ENCODE results near the gene PTPN4. TPM values are rescaled to one million over a fixed set of nuclear protein-coding genes. Genes with fewer than 3 reads are reported as not detected.

Gene PTPN4
- total and polyA plus RNA-seq, 2 experiments from 2014 or later, result 19.8 to 24.3 TPM

- Histone ChIP-seq H3K27ac (peak overlapping the region; percentile 74), H3F3A (ENCODE audit: insufficient read depth) (peaks cover 32% of the 10 kb centered on the region), H3K9me3 (ENCODE audit: low read depth) (no peaks in the 10 kb centered on the region), H3K4me2 (ENCODE audit: unreplicated experiment) (peak overlapping the region; percentile 95), H3K36me3 (ENCODE audit: low read depth) (no peaks in the 10 kb centered on the region), H3K9me2 (ENCODE audit: insufficient read depth) (no peaks in the 10 kb centered on the region), H4K20me1 (ENCODE audit: insufficient read depth) (no peaks in the 10 kb centered on the region), H2AFZ (peak overlapping the region; percentile 96), H3K9ac (peak overlapping the region; percentile 89), H3K79me2 (ENCODE audit: insufficient read depth) (peaks cover 48% of the 10 kb centered on the region), H3K27me3 (replicated peaks; ENCODE audit: insufficient read depth) (no peaks in the 10 kb centered on the region), H3K4me3 (peak overlapping the region; percentile 96), H3K4me1 (ENCODE audit: insufficient read depth) (peaks cover 29% of the 10 kb centered on the region)
- peak; percentile 38 for DNase-seq
- WGBS, 2 experiments (ENCODE audit: low coverage in 1 of 2, low lambda C conversion rate in 2 of 2, missing lambda C conversion rate in 2 of 2), result 0 to 1% methylated on average over 23 to 36 of the region's 37 CpGs
- in situ Hi-C loops (cut with MboI), result no loop called here
- TF ChIP-seq EZH2phosphoT487 (IDR thresholded peaks at IDR 0.05; ENCODE audit: insufficient read depth, low read depth), result no peak
- TF ChIP-seq EZH2 (IDR thresholded peaks at IDR 0.05; ENCODE audit: insufficient read depth, poor library complexity, severe bottlenecking), result no peak
Measured at GRCh38 chr2:119760237-119760955, 674 bp downstream of the PTPN4 start.

DNA sequence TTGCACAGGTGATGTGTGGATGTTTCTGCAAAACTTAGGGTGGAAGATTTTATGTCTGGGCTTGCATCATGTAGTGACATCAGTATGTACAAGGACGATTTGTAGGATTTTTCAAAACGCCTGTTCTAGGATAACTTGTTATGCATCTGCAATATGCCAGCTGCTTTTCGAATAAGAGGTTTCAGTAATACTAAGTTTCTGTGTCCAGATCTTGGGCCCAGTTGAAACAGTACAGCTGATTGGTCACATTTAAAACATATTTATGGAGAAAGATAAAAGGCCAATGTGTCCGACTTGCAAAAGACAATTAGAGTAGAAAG lies 1.2 kb downstream of the PTPN4 start:
- Histone ChIP-seq H3K9me2 (ENCODE audit: insufficient read depth) (no peaks in the 10 kb centered on the region), H4K20me1 (ENCODE audit: insufficient read depth) (no peaks in the 10 kb centered on the region), H3K27me3 (replicated peaks; ENCODE audit: insufficient read depth) (no peaks in the 10 kb centered on the region), H3K9me3 (ENCODE audit: low read depth) (no peaks in the 10 kb centered on the region), H3K27ac (0 out of 2 replicates have a peak overlapping the region, but pooled peaks have one; percentile 1), H3K4me3 (peak overlapping the region; percentile 96), H3K4me2 (ENCODE audit: unreplicated experiment) (peak overlapping the region; percentile 95), H3F3A (ENCODE audit: insufficient read depth) (peaks cover 32% of the 10 kb centered on the region), H2AFZ (peak overlapping the region; percentile 96), H3K4me1 (ENCODE audit: insufficient read depth) (peaks cover 29% of the 10 kb centered on the region), H3K36me3 (ENCODE audit: low read depth) (no peaks in the 10 kb centered on the region), H3K79me2 (ENCODE audit: insufficient read depth) (peaks cover 53% of the 10 kb centered on the region), H3K9ac (peak overlapping the region; percentile 89)
- DNase-seq, result peak; percentile 64
- in situ Hi-C loops (cut with MboI), result no loop called here
- TF ChIP-seq EZH2 (IDR thresholded peaks at IDR 0.05; ENCODE audit: insufficient read depth, poor library complexity, severe bottlenecking) (no peak), EZH2phosphoT487 (IDR thresholded peaks at IDR 0.05; ENCODE audit: insufficient read depth, low read depth) (no peak)
- 11 to 19% methylated on average over 4 of the region's 4 CpGs for WGBS, 2 experiments (ENCODE audit: low coverage in 1 of 2, low lambda C conversion rate in 2 of 2, missing lambda C conversion rate in 2 of 2)

GRCh38 chr2:119764832-119765231 lies 5.1 kb downstream of the PTPN4 start:
- Histone ChIP-seq H3K4me2 (ENCODE audit: unreplicated experiment) (no peak overlapping the region), H3K27me3 (replicated peaks; ENCODE audit: insufficient read depth) (no peaks in the 10 kb centered on the region), H4K20me1 (ENCODE audit: insufficient read depth) (0 out of 2 replicates have a peak, but pooled peaks cover 3% of the 10 kb centered on the region), H3K9me3 (ENCODE audit: low read depth) (no peaks in the 10 kb centered on the region), H3K27ac (no peak overlapping the region), H3K4me1 (ENCODE audit: insufficient read depth) (peaks cover 18% of the 10 kb centered on the region), H2AFZ (no peak overlapping the region), H3K79me2 (ENCODE audit: insufficient read depth) (peaks cover 92% of the 10 kb centered on the region), H3K4me3 (no peak overlapping the region), H3K9ac (no peak overlapping the region), H3F3A (ENCODE audit: insufficient read depth) (0 out of 2 replicates have a peak, but pooled peaks cover 4% of the 10 kb centered on the region), H3K9me2 (ENCODE audit: insufficient read depth) (no peaks in the 10 kb centered on the region), H3K36me3 (ENCODE audit: low read depth) (no peaks in the 10 kb centered on the region)
- 95 to 99% methylated on average over 4 of the region's 4 CpGs for WGBS, 2 experiments (ENCODE audit: low coverage in 1 of 2, low lambda C conversion rate in 2 of 2, missing lambda C conversion rate in 2 of 2)
- TF ChIP-seq EZH2 (IDR thresholded peaks at IDR 0.05; ENCODE audit: insufficient read depth, poor library complexity, severe bottlenecking), result no peak
- no peak for DNase-seq
- in situ Hi-C loops (cut with MboI), result no loop called here

DNA sequence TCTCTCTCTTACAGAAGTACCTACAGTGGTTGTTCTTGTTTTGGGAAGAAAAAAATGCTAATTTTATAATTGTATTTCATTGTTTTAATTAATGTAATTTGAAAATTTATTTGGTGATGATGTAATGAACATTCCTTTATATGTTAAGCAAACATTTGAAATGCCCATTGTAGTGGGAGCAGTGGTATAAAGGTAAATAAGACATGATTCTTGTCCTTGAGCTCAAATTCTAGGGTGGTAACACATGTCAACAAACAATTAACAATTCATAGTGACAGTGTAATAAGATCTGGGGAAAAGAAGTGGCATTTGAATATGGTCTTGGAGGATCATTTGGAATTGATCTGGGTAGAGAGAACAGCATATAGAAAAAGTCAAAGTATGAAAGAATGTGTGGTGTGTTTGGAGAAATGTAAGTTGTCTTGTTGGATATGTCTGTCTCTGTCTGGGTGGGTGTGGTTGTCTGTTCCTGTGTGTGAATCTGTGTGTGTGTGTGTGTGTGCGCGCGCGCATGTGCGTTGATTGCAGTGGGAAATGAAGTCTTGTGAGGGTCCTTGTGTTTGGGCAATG lies 5.8 kb downstream of the PTPN4 start:
- H3K27ac ChIP-seq, result no peak overlapping the region
- no peaks in the 10 kb centered on the region for H3K36me3 ChIP-seq (ENCODE audit: low read depth)
- in situ Hi-C loops (cut with MboI), result no loop called here
- TF ChIP-seq EZH2 (IDR thresholded peaks at IDR 0.05; ENCODE audit: insufficient read depth, poor library complexity, severe bottlenecking) (no peak), EZH2phosphoT487 (IDR thresholded peaks at IDR 0.05; ENCODE audit: insufficient read depth, low read depth) (no peak)
- no peak overlapping the region for H3K4me2 ChIP-seq (ENCODE audit: unreplicated experiment)
- H2AFZ ChIP-seq, result no peak overlapping the region
- H3K9me2 ChIP-seq (ENCODE audit: insufficient read depth), result no peaks in the 10 kb centered on the region
- no peak for DNase-seq
- WGBS, 2 experiments (ENCODE audit: low coverage in 1 of 2, low lambda C conversion rate in 2 of 2, missing lambda C conversion rate in 2 of 2), result 93 to 94% methylated on average over 5 of the region's 5 CpGs
- H3K9me3 ChIP-seq (ENCODE audit: low read depth), result no peaks in the 10 kb centered on the region
- 0 out of 2 replicates have a peak, but pooled peaks cover 3% of the 10 kb centered on the region for H4K20me1 ChIP-seq (ENCODE audit: insufficient read depth)
- peaks cover 99% of the 10 kb centered on the region for H3K79me2 ChIP-seq (ENCODE audit: insufficient read depth)
- peaks cover 18% of the 10 kb centered on the region for H3K4me1 ChIP-seq (ENCODE audit: insufficient read depth)
- H3F3A ChIP-seq (ENCODE audit: insufficient read depth), result 0 out of 2 replicates have a peak, but pooled peaks cover 4% of the 10 kb centered on the region
- no peak overlapping the region for H3K4me3 ChIP-seq
- no peak overlapping the region for H3K9ac ChIP-seq
- no peaks in the 10 kb centered on the region for H3K27me3 ChIP-seq (replicated peaks; ENCODE audit: insufficient read depth)
